Adrenal gland (tissue), 12 donors: ENCODE data around the gene SLC38A2. TPM values are rescaled to one million over a fixed set of nuclear protein-coding genes. Genes with fewer than 3 reads are reported as not detected.

Experiments
- DNase-seq, 7 donors: peaks; one replicate each; pipeline ENCODE4 v3.0.0-alpha.2; 2019 to 2020
- H3K27ac ChIP-seq, 5 donors: fragments of 200-600 bp; sonication (generic) in 4 of 5; 1 replicate in 3 of 5; 2 replicates in 2 of 5; pipeline versions ENCODE4 v1.5.1 to v1.8.0; 2016 to 2020; ENCODE audit warnings: mild to moderate bottlenecking in 1 of 5
- H3K27me3 ChIP-seq: fragments of 200-600 bp; 2 replicates; pipeline ENCODE4 v1.8.0; 2021
- H3K36me3 ChIP-seq, 2 donors: fragments of 200-600 bp; replicated peaks in 1 of 2; 1 replicate in 1 of 2; 2 replicates in 1 of 2; pipeline versions ENCODE4 v1.5.1 to v1.8.0; 2018 to 2022
- H3K4me1 ChIP-seq, 2 donors: fragments of 200-600 bp; replicated peaks in 1 of 2; 1 replicate in 1 of 2; 2 replicates in 1 of 2; pipeline versions ENCODE4 v1.5.1 to v1.8.0; 2018 to 2021
- H3K4me3 ChIP-seq, 4 donors: fragments of 200-600 bp; sonication (generic) in 3 of 4; one replicate each; pipeline ENCODE4 v1.5.1; 2016 to 2018
- H3K9me3 ChIP-seq, 3 donors: fragments of 200-600 bp; sonication (generic) in 1 of 3; replicated peaks in 1 of 3; 1 replicate in 2 of 3; 2 replicates in 1 of 3; pipeline versions ENCODE4 v1.5.1 to v1.8.0; 2016 to 2021
- POLR2A ChIP-seq, 2 donors: fragments of 450-650 bp; IDR thresholded peaks; one replicate each; pipeline ENCODE4 v1.6.1; 2017; ENCODE audit warnings: antibody characterized with exemption in 2 of 2, mild to moderate bottlenecking in 2 of 2, moderate library complexity in 1 of 2
- WGBS, 4 donors: extraction: QIAGEN DNeasy Blood & Tissue Kit in 2 of 4; methylation state at CpG; one replicate each; pipeline versions ENCODE4 v1.1.5 to v1.1.7; 2013 to 2017; 5-methylcytosine and 5-hydroxymethylcytosine counted together
- intact Hi-C, 2 donors: fragments of 100-400 bp; cut with DNase I; formaldehyde crosslinking; loops; one replicate each; pipeline versions ENCODE4 v1.14.1 to v1.15.0; 2022 to 2023
- polyA plus RNA-seq, 3 donors: library from polyadenylated mRNA; stranded (reverse); fragments of 200-250 nt in 2 of 3; fragments of 350-450 nt in 1 of 3; fragmentation: Illumina TruSeq in 1 of 3; extraction: RNeasy Lipid Tissue Mini Kit (QIAGEN cat#74804) in 1 of 3; gene quantifications; one replicate each; pipeline ENCODE4 v1.2.3, GENCODE V29; 2013 to 2014
- total RNA-seq, 9 donors: library from RNA; depleted of rRNA in 4 of 9; stranded (reverse); fragments of >200 nt in 4 of 9; fragments of 120-200 nt in 1 of 9; fragmentation: NEBNext Ultra II Directional in 1 of 9; extraction: Animal tissue kit (Norgen Biotek cat#: 25700) in 1 of 9; gene quantifications; one replicate each; pipeline versions ENCODE4 v1.1.0 to v1.2.4, GENCODE V29; 2013 to 2023
- TF ChIP-seq, protein P1 (sequence below), 6 experiments: fragments of 450-650 bp in 4 of 6; fragments of 200-600 bp in 2 of 6; sonication (generic) in 1 of 6; IDR thresholded peaks; 1 replicate in 5 of 6; 2 replicates in 1 of 6; pipeline versions ENCODE4 v1.5.1 to v1.8.0; 2016 to 2021; ENCODE audit warnings: antibody characterized with exemption in 6 of 6, mild to moderate bottlenecking in 2 of 6, moderate library complexity in 1 of 6
- donor health status: healthy with polysubstance abuse.
- donor health status: Bipolar disorder and iron deficiency.
- donor health status: DM: yes; HTN: yes; CAD: no.
- donor health status: DM: no; HTN: no; CAD: no.
- donor health status: DM: no; HTN: no; CAD: no.
- donor health status: DM: yes; HTN: yes; CAD: no.

The SLC38A2 gene
- total and polyA plus RNA-seq, 12 donors, result 94.6 to 948 (median 280) TPM

DNA sequence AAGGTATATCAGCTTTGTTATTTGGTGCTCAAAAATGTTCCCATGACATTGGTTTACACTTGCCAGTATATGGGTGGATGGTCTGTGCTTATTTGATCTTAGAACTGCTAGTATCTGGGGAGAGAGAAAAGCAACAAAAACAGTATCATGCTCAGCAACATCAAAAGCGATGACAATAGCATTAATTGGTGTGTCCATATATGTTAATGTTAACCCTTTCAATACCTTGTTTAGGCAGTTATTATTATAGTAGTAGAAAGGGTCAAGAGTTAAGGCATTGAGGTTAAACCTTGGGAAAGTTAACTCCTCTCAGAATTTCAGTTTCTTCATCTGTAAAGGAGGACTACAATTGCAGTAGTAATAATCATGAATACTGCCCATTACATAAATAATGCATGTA, 37.4 kb upstream of the SLC38A2 start:
- Histone ChIP-seq H3K9me3 (no peaks in the 10 kb centered on the region), H3K4me3 (no peak overlapping the region), H3K27ac (no peak overlapping the region), H3K27me3 (no peaks in the 10 kb centered on the region), H3K36me3 (no peaks in the 10 kb centered on the region), H3K4me1 (peaks cover 0 to 12% of the 10 kb centered on the region in 2 donors)
- no peak for TF ChIP-seq POLR2A (IDR thresholded peaks at IDR 0.05)
- TF ChIP-seq, protein P1, sequence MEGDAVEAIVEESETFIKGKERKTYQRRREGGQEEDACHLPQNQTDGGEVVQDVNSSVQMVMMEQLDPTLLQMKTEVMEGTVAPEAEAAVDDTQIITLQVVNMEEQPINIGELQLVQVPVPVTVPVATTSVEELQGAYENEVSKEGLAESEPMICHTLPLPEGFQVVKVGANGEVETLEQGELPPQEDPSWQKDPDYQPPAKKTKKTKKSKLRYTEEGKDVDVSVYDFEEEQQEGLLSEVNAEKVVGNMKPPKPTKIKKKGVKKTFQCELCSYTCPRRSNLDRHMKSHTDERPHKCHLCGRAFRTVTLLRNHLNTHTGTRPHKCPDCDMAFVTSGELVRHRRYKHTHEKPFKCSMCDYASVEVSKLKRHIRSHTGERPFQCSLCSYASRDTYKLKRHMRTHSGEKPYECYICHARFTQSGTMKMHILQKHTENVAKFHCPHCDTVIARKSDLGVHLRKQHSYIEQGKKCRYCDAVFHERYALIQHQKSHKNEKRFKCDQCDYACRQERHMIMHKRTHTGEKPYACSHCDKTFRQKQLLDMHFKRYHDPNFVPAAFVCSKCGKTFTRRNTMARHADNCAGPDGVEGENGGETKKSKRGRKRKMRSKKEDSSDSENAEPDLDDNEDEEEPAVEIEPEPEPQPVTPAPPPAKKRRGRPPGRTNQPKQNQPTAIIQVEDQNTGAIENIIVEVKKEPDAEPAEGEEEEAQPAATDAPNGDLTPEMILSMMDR (IDR thresholded peaks at IDR 0.05), result no peak
- DNase-seq, result no peak
- 85 to 95% (median 91%) methylated on average over 1 of the region's 1 CpG for WGBS, 4 donors
- intact Hi-C loops, result no loop called here

DNA sequence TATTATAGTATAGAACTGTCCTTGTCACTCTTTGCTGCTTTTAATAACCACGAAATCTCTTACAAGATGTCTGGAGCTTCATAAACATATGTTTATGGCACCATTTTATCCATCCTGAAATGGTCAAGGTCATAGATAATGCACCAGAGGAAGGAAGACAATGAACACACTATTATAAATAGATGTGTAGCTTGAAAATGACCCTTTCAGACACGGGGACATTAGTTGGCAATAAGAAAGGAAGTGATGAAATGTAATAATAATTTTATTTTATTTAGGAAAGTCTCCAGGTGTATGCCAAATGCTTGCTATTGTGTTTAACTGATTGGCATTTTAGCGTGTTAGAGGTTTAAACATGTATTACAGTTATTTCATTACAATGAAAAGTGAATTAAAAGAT, 36.8 kb upstream of the SLC38A2 start:
- Histone ChIP-seq H3K4me1 (peaks cover 0 to 12% of the 10 kb centered on the region in 2 donors), H3K27me3 (no peaks in the 10 kb centered on the region), H3K9me3 (no peaks in the 10 kb centered on the region), H3K4me3 (no peak overlapping the region), H3K27ac (no peak overlapping the region), H3K36me3 (no peaks in the 10 kb centered on the region)
- TF ChIP-seq, protein P1 (IDR thresholded peaks at IDR 0.05), result no peak
- TF ChIP-seq POLR2A (IDR thresholded peaks at IDR 0.05), result no peak
- intact Hi-C loops, result no loop called here
- WGBS, 4 donors, result 52 to 59% (median 54%) methylated on average over 3 of the region's 3 CpGs
- no peak for DNase-seq

GRCh38 chr12:46408441-46408840, 35.9 kb upstream of the SLC38A2 start:
- DNase-seq, result no peak
- Histone ChIP-seq H3K36me3 (no peaks in the 10 kb centered on the region), H3K4me3 (no peak overlapping the region), H3K4me1 (peaks cover 4 to 20% of the 10 kb centered on the region in 2 donors), H3K9me3 (no peaks in the 10 kb centered on the region), H3K27ac (no peak overlapping the region), H3K27me3 (no peaks in the 10 kb centered on the region)
- TF ChIP-seq POLR2A (IDR thresholded peaks at IDR 0.05), result no peak
- TF ChIP-seq, protein P1 (IDR thresholded peaks at IDR 0.05), result no peak
- intact Hi-C loops, result no loop called here
- WGBS, 4 donors, result 63 to 72% (median 65%) methylated on average over 4 of the region's 4 CpGs

DNA sequence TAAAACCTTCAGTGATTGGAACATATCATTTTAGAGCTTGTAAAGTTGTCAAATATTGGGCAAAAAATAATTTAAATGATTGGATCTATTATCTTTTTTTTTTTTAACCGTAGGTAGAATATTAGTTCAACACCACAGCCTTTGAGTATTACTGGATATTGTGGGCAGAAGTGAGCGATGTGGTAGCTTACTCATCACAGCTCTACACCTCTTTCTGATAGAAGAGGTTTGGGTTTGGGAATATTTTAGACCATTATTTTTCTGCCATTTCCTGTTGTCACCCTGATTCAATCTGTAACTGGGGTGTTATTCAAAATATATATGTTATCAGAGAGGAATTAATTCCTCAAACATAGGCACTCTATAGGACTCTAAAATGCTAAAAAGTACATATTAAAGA, 34.8 kb upstream of the SLC38A2 start:
- Histone ChIP-seq H3K9me3 (no peaks in the 10 kb centered on the region), H3K27me3 (no peaks in the 10 kb centered on the region), H3K4me1 (peaks cover 13 to 31% of the 10 kb centered on the region in 2 donors), H3K27ac (no peak overlapping the region), H3K36me3 (no peaks in the 10 kb centered on the region), H3K4me3 (no peak overlapping the region)
- 95 to 99% (median 97%) methylated on average over 2 of the region's 2 CpGs for WGBS, 4 donors
- intact Hi-C loops, result no loop called here
- TF ChIP-seq, protein P1 (IDR thresholded peaks at IDR 0.05), result no peak
- no peak for TF ChIP-seq POLR2A (IDR thresholded peaks at IDR 0.05)
- DNase-seq, result no peak
